GM19455 (cell line): ENCODE data around the gene PUDP.

Experiments
- ATAC-seq: cut with Tn5 transposase; IDR thresholded peaks from one replicate; pipeline ENCODE4 v1.9.1; 2021; ENCODE audit not compliant: unreplicated experiment

PUDP gene

DNA sequence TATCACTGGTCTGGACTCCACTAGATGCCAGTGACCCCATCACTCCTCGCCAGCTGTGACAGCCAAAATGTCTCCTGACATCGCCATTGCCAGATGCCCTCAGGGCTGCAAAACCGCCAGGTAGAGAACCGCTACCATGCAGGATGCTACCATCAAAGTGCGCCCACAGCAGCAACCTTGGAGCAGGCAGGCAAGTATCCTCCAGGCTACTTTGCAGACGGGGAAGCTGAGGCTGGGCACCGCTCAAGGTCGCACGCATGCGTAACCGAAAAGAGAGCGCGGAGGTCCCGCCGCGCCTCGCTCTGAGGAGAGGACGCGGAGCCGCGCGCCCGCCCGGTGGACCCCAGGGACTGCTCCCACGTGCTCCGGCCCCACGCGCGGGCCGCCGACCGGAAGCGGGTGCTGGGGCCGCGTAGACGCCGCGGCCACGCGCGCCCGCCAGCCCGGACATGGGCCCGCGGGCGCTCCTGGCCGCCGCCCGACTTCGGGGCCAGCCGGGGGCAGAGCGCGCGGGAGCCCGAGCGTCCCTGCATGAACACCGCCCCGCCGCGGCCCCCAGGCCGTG, 458 bp downstream of the PUDP start, which contains the start of gene STS:
Gene STS, plus strand, starts transcription at position 300 of the 565 bp plus-strand sequence. CDS start 105,488 bp downstream, outside the sequence.
- peak; percentile 44 for ATAC-seq

- ATAC-seq: peak; percentile 11
Observed at GRCh38 chrX:7146703-7147412, 1.1 kb downstream of the PUDP start.

- no peak for ATAC-seq
Observed at GRCh38 chrX:7146020-7146702, 1.8 kb downstream of the PUDP start.

DNA sequence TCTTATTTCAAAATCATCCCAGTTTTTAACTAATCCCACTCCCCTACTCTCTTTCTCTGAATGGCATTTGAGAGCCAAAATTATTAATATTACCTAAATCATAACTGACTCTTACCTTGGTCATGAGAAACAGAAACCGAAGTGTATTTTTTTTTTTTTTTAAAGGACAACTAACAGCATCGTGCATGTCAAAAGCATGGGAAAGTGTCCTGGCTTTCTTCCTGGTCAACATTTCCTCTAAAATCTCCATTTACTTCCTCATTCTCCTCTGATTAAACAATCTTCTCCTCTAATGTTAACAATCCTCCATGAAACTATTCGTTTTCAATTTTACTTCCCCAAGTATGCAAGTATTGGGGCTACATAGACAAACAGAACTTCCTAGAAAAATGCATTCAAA, 2.5 kb downstream of the PUDP start:
- no peak for ATAC-seq

DNA sequence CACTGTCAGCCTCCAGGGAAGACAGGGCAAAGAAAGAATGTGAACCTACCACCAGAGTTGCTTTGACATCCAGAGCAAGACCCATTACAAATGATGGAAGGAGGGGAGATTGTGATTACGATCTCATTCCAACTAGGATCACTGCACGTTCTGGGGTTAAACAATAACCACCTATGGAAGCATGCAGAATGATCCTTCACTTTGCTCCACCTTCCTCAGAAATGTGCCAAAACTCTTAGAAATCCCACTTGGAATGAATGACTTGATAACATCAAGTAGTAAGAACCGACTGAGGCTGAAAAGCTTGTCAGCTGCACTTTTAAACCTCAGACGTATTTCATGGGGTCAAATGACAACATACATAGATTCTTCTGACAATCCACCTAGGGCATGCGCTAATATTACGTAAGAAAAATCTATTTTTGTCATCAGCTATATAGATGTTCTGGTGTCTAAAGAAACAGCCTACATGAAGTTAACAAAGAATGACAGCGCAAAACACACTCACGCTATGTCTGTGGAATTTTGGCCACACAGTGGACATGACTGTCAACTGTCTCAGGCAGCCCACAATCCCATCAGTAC, 3.9 kb downstream of the PUDP start:
- no peak for ATAC-seq

- no peak for ATAC-seq
Observed at GRCh38 chrX:7143076-7143475, 4.9 kb downstream of the PUDP start.

GRCh38 chrX:7139202-7140081, 8.5 kb downstream of the PUDP start:
- ATAC-seq: no peak

DNA sequence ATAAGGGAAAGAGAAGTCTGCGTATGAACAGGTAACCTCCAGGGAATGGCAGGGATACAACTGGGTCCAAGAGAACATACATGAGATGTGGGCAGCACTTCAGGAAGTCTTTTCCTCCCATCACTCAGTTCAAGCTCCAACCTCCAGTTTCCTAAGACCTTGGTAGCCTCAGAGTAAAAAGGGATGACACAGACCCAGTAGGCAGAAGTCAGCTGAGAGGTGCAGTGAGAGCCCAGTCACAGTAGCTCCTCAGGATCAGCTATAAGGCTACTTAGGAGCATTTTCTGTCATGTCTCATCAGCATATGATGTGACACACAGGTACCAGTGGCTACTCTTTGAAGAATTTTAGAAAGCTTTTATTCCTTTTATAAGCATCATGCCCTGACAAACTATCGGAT, 13.0 kb downstream of the PUDP start:
- ATAC-seq: no peak

DNA sequence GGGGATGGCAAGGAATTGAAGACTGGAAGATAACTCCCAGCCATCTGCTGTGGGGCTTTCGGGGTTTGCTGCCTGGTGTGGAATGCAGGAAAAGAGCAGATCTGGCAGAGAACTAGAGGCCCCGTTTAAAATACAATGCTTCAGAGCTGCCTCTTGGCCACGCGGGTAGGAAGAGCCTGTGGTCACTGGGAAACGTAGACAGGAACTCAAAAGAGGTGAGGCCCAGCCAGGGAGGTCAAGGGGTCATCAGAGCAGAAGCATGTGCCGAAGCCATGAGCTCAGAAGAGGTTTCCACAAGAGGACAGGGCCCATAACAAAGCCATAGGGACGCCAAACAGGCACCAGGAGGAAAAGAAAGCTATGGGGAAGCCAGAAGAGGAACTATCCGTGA, 14.9 kb downstream of the PUDP start:
- no peak for ATAC-seq

GRCh38 chrX:7132335-7133049, 15.5 kb downstream of the PUDP start:
- ATAC-seq: no peak

GRCh38 chrX:7131621-7132020, 16.3 kb downstream of the PUDP start:
- no peak for ATAC-seq

DNA sequence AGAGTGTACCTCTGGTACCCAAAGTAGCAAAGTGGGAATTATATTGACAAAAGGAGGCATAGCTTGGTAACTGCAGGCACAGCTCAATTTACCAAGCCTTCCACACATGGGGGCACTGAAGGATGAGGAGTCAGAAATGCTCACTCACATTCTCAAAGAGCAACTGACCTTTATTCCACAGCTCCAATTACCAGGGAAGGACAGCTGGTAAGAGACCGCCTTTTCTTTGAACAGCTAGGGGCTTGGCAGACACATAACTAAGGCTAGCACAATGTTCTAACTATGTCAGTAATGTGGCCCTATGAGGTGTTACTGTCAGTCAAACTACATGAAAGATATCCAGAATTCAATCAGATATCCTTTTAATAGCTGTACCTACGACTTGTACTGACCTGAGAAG, 20.9 kb downstream of the PUDP start:
- ATAC-seq: no peak

DNA sequence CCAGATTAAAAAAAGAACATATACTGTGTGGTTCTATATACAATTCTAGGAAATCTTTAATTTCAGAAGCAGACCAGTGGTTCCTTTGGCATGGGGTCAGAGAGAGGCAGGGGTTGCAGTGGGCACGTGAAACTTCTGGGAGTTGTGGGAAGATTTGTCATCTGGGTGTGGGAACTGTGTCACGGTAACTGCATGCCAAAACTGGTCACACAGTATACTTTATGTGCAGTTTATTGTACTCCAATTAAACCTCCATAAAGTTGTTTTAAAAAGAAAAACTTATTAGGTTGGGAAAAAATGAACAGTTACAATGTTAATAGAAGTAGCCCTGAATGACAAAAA, 27.1 kb downstream of the PUDP start:
- no peak for ATAC-seq

GRCh38 chrX:7119950-7120877, 27.7 kb downstream of the PUDP start:
- ATAC-seq: no peak

DNA sequence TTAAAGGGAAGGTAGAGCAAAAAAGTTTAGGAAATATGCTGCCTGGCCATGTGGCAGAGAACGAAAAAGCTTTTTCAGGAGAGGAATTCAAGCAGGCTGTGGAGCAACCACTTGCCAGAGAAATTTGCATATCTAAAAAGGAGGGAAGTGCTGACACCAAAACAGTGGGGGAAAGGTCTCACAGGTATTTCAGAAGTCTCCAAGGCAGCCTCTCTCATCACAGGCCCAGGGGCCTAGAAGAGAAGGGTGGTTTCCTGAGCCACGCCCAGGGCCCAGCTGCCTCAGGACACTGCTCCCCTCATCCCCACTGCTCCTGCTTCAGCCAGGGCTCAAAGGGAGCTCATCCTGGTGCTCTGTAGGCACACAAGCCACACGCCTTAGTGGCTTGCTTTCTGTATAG, 30.4 kb downstream of the PUDP start:
- no peak for ATAC-seq

DNA sequence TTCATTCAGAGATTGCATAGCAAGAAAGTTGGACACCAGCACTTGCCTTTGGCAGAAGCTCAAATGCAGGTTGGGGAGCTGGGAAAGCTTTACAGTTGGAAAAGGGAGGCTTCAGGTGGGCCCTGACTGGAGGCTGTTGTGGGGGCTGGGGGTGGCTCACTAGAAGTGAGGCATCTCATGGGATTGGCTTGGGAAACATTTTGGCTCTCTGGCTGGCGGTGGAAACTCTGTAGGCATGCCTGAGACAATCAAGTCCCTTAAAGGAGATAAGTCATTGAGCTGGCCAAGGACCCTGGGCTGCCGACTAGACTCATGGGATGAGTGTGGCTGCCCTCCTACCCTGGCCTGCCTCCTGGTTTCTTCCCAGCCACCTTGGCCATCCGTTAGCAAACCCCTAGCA, 31.9 kb downstream of the PUDP start:
- no peak for ATAC-seq

DNA sequence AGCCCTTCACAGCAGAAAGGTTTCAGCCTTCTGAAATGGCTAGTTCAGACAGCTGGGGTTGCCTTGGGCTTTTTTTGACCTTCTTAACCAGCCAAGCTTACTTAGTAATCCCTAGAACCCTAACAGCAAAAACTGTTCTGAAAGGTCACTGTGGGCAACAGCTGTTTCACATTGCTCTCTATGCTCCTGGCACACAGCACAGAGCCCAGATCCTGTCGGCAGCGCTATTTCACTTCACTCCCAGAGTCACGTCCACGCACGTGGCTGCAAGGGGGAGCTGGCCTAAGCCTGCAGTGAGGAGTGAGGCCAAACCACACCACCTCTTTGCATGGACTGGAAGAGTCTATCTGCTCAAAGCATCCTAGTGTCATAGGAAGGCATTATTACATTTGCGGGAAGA, 32.4 kb downstream of the PUDP start:
- peak; percentile 68 for ATAC-seq

DNA sequence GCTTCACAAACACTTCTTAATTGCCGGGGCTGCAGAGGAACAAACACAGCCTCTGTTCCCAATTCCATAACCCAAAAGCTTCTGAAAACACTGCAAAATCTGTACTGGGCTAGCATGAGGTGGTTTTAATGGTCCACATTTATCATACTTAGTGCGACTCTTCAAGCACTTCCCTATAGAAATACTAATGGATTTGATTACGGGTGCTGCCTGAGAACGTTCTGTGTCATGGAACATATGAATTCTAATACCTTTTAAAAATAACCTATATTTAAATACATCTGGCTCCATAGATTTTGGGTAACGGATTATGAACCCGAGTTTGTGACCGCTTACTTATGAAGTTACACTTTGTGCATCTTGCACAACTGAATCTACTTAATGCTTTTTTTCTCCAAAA, 35.9 kb downstream of the PUDP start:
- no peak for ATAC-seq

DNA sequence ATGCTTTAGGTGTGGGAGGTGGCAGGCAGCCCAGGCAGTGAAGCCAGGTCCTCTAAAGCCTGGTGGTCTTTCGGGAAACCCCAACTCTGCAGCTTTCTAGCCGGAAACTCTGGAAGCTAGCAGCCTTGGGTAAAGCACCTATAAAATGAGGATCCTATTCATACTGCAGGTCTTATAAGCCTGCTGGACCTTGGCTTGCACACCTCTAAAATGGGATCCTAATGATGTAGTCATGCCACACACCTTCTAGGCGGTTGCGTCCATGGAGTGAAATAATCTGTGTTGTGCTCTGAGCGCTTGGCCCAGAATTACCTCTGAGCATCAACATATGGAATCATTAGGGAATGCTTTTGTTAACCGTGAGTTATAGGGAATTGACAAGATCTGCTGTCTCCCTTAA, 36.4 kb downstream of the PUDP start:
- ATAC-seq: no peak
